ENCODE measurements around the gene MXI1. TPM values are rescaled to one million over a fixed set of nuclear protein-coding genes. Genes with fewer than 3 reads are reported as not detected.

Gene MXI1
- polyA plus RNA-seq, 1 experiment, result 17.3 TPM

GRCh38 chr10:110217662-110218008, 10.2 kb downstream of the MXI1 start:
- ChIA-PET CTCF (interaction anchor here (1.2 kb wide), 2 partner anchors 9 to 80 kb away, joined by 4 to 6 read pairs; no protein-coding TSS in a partner anchor), POLR2A (no interaction called here)
- no peak overlapping the region for H3K4me3 ChIP-seq (ENCODE audit: low read depth, low read length)

GRCh38 chr10:110218632-110219031, 11.2 kb downstream of the MXI1 start:
- Histone ChIP-seq H3K27me3 (ENCODE audit: control insufficient read depth, insufficient read depth, low read length) (no peaks in the 10 kb centered on the region), H3K27ac (ENCODE audit: low read depth, low read length) (no peak overlapping the region), H3K9me3 (ENCODE audit: control insufficient read depth, insufficient read depth, low read length) (no peaks in the 10 kb centered on the region; the same call in 1 of the 2 replicates), H3K4me3 (ENCODE audit: low read depth, low read length) (no peak overlapping the region)
- ChIA-PET CTCF (interaction anchor here (0.6 kb wide), 1 partner anchor 11 kb away, joined by 3 read pairs; the partner anchor contains the start of gene MXI1), POLR2A (no interaction called here)
- TF ChIP-seq CTCF (IDR thresholded peaks at IDR 0.05; ENCODE audit: low read depth, low read length), result no peak
- no peak for DNase-seq (ENCODE audit: low read depth, low spot score)

More at GRCh38 chr10:110217662-110218008, 10.2 kb downstream of the MXI1 start:
- DNase-seq (ENCODE audit: low read depth, low spot score), result no peak
- Histone ChIP-seq H3K27ac (ENCODE audit: low read depth, low read length) (no peak overlapping the region), H3K27me3 (ENCODE audit: control insufficient read depth, insufficient read depth, low read length) (no peaks in the 10 kb centered on the region), H3K9me3 (ENCODE audit: control insufficient read depth, insufficient read depth, low read length) (no peaks in the 10 kb centered on the region; the same call in 1 of the 2 replicates)
- TF ChIP-seq CTCF (IDR thresholded peaks at IDR 0.05; ENCODE audit: low read depth, low read length), result no peak

GRCh38 chr10:110219884-110220283, 12.5 kb downstream of the MXI1 start:
- Histone ChIP-seq H3K9me3 (ENCODE audit: control insufficient read depth, insufficient read depth, low read length) (no peaks in the 10 kb centered on the region; the same call in 1 of the 2 replicates), H3K4me3 (ENCODE audit: low read depth, low read length) (no peak overlapping the region), H3K27ac (ENCODE audit: low read depth, low read length) (no peak overlapping the region), H3K27me3 (ENCODE audit: control insufficient read depth, insufficient read depth, low read length) (no peaks in the 10 kb centered on the region)
- no peak for DNase-seq (ENCODE audit: low read depth, low spot score)
- TF ChIP-seq CTCF (IDR thresholded peaks at IDR 0.05; ENCODE audit: low read depth, low read length), result no peak
- ChIA-PET CTCF (interaction anchor here (0.6 to 1.3 kb wide), 3 partner anchors 24 to 82 kb away, joined by 3 to 5 read pairs (median 4); no protein-coding TSS in a partner anchor), POLR2A (no interaction called here)

GRCh38 chr10:110220398-110220797, 13.0 kb downstream of the MXI1 start:
- H3K27me3 ChIP-seq (ENCODE audit: control insufficient read depth, insufficient read depth, low read length), result no peaks in the 10 kb centered on the region
- no peak for DNase-seq (ENCODE audit: low read depth, low spot score)
- TF ChIP-seq CTCF (IDR thresholded peaks at IDR 0.05; ENCODE audit: low read depth, low read length), result no peak
- no peaks in the 10 kb centered on the region; the same call in 1 of the 2 replicates for H3K9me3 ChIP-seq (ENCODE audit: control insufficient read depth, insufficient read depth, low read length)
- ChIA-PET POLR2A (no interaction called here), CTCF (interaction anchor here (0.8 to 1.3 kb wide), 2 partner anchors 24 to 83 kb away, joined by 3 to 4 read pairs; no protein-coding TSS in a partner anchor)
- H3K4me3 ChIP-seq (ENCODE audit: low read depth, low read length), result no peak overlapping the region
- no peak overlapping the region for H3K27ac ChIP-seq (ENCODE audit: low read depth, low read length)

- ChIA-PET CTCF (interaction anchor here (0.6 to 2.5 kb wide), 10 partner anchors 8 to 337 kb away, joined by 3 to 24 read pairs (median 4); no protein-coding TSS in a partner anchor), POLR2A (interaction anchor here (0.9 to 1.9 kb wide), 3 partner anchors 9 to 13 kb away, joined by 3 to 19 read pairs (median 6); no protein-coding TSS in a partner anchor)
- Histone ChIP-seq H3K4me3 (ENCODE audit: low read depth, low read length) (peak overlapping the region; percentile 69), H3K9me3 (ENCODE audit: control insufficient read depth, insufficient read depth, low read length) (no peaks in the 10 kb centered on the region; the same call in 1 of the 2 replicates), H3K27me3 (ENCODE audit: control insufficient read depth, insufficient read depth, low read length) (no peaks in the 10 kb centered on the region), H3K27ac (ENCODE audit: low read depth, low read length) (peak overlapping the region; percentile 97)
- TF ChIP-seq CTCF (IDR thresholded peaks at IDR 0.05; ENCODE audit: low read depth, low read length), result no peak
- DNase-seq (ENCODE audit: low read depth, low spot score), result no peak
Observed at GRCh38 chr10:110221044-110221720, 13.8 kb downstream of the MXI1 start.
